GM12878 (cell line): ENCODE measurements around the gene YY1. TPM values are rescaled to one million over a fixed set of nuclear protein-coding genes. Genes with fewer than 3 reads are reported as not detected.

Experiments
- ATAC-seq: fragments of 200-7000 bp; cut with Tn5 transposase; 3 replicates; pipeline ENCODE4 v1.9.1; 2020; ENCODE audit warnings: mild to moderate bottlenecking, moderate library complexity
- BruUV-seq: library from RNA; stranded (reverse); fragments of 400-500 nt; replicated peaks from 2 replicates; lab custom pipeline; 2021; lab: Mats Ljungman, UMichigan
- CTCF ChIA-PET: fragments of 300-600 bp; sonication (Branson Sonifier 250); formaldehyde crosslinking; extraction: SDS; loops from one replicate; lab custom pipeline; 2021; ENCODE audit warnings: inconsistent platforms; lab: Yijun Ruan, JAX
- POLR2A ChIA-PET: fragments of 350-600 bp; formaldehyde crosslinking; extraction: SDS; loops from one replicate; lab custom pipeline; 2021; ENCODE audit warnings: inconsistent platforms; lab: Charles Lee
- RAD21 ChIA-PET: fragments of 300-600 bp; sonication (Branson Sonifier 250); formaldehyde crosslinking; loops from one replicate; lab custom pipeline; 2023; ENCODE audit warnings: antibody characterized with exemption; ENCODE audit not compliant: unreplicated experiment; lab: Charles Lee
- SMC1A ChIA-PET: fragments of 300-600 bp; sonication (Branson Sonifier 250); formaldehyde crosslinking; loops from one replicate; lab custom pipeline; 2023; ENCODE audit not compliant: unreplicated experiment, uncharacterized antibody; lab: Charles Lee
- DNase-seq: peaks from one replicate; pipeline ENCODE4 v3.0.0-alpha.2; 2011; ENCODE audit warnings: low read depth, low spot score
- FAIRE-seq: peaks from 3 replicates; lab custom pipeline; 2011; peaks lifted over from hg19 to GRCh38; lab: Jason Lieb, UNC
- H2AFZ ChIP-seq: 2 replicates; pipeline ENCODE4 v1.6.0; 2011; ENCODE audit warnings: low read depth, low read length, control low read depth; ENCODE audit not compliant: control insufficient read depth
- H3K27ac ChIP-seq: 2 replicates; pipeline ENCODE4 v1.5.1; 2011; ENCODE audit warnings: control low read depth; ENCODE audit not compliant: control insufficient read depth, insufficient read depth
- H3K27me3 ChIP-seq, 2 experiments: replicated peaks in 1 of 2; 2 replicates each; pipeline versions ENCODE4 v1.6.0 to v1.6.1; 2011; ENCODE audit warnings: low read length in 1 of 2; ENCODE audit not compliant: control insufficient read depth in 2 of 2, insufficient read depth in 2 of 2
- H3K36me3 ChIP-seq, 2 experiments: 2 replicates each; pipeline ENCODE4 v1.5.1; 2011; ENCODE audit warnings: low read length in 1 of 2; ENCODE audit not compliant: control insufficient read depth in 2 of 2, insufficient read depth in 2 of 2
- H3K4me1 ChIP-seq: 2 replicates; pipeline ENCODE4 v1.6.1; 2011; ENCODE audit warnings: mild to moderate bottlenecking, low read length, moderate library complexity, mixed read lengths; ENCODE audit not compliant: control insufficient read depth, insufficient read depth
- H3K4me2 ChIP-seq: 2 replicates; pipeline ENCODE4 v1.6.0; 2011; ENCODE audit warnings: control low read depth; ENCODE audit not compliant: control insufficient read depth, insufficient read depth
- H3K4me3 ChIP-seq: fragments of 200-600 bp; sonication (generic); 2 replicates; pipeline ENCODE4 v1.5.1; 2016
- H3K79me2 ChIP-seq: 2 replicates; pipeline ENCODE4 v1.6.0; 2011; ENCODE audit warnings: low read length; ENCODE audit not compliant: control insufficient read depth, insufficient read depth
- H3K9ac ChIP-seq: 2 replicates; pipeline ENCODE4 v1.8.0; 2011; ENCODE audit warnings: low read length, control low read depth, mixed read lengths; ENCODE audit not compliant: control insufficient read depth, insufficient read depth
- H3K9me3 ChIP-seq: replicated peaks from 3 replicates; pipeline ENCODE4 v1.5.1; 2011; ENCODE audit warnings: mild to moderate bottlenecking, low read length; ENCODE audit not compliant: control insufficient read depth, insufficient read depth
- H4K20me1 ChIP-seq: 2 replicates; pipeline ENCODE4 v1.6.0; 2011; ENCODE audit not compliant: control insufficient read depth, insufficient read depth
- CHD4 ChIP-seq: fragments of 200-600 bp; sonication (generic); IDR thresholded peaks from 2 replicates; pipeline ENCODE4 v1.6.1; 2016; ENCODE audit warnings: mild to moderate bottlenecking
- EZH2 ChIP-seq: IDR thresholded peaks from 2 replicates; pipeline ENCODE4 v1.6.1; 2012; ENCODE audit warnings: low read depth, mild to moderate bottlenecking, control low read depth, inconsistent platforms, low read length, borderline replicate concordance; ENCODE audit not compliant: control insufficient read depth
- MTA2 ChIP-seq: fragments of 450-650 bp; IDR thresholded peaks from 2 replicates; pipeline ENCODE4 v1.6.1; 2016; ENCODE audit warnings: low read depth, mild to moderate bottlenecking, moderate library complexity
- MYB ChIP-seq: fragments of 150-350 bp; IDR thresholded peaks from 2 replicates; pipeline ENCODE4 v1.6.1; 2014; ENCODE audit warnings: mild to moderate bottlenecking, low read depth, low read length, borderline replicate concordance
- POLR2AphosphoS2 ChIP-seq: IDR thresholded peaks from 2 replicates; pipeline ENCODE4 v1.6.1; 2011; ENCODE audit warnings: low read depth, mild to moderate bottlenecking, low read length, improper control_type of control experiment, moderate library complexity
- RAD51 ChIP-seq: fragments of 450-650 bp; IDR thresholded peaks from 2 replicates; pipeline ENCODE4 v1.6.1; 2016; ENCODE audit warnings: moderate library complexity, mild to moderate bottlenecking, inconsistent platforms
- SMC3 ChIP-seq: IDR thresholded peaks from 2 replicates; pipeline ENCODE4 v1.6.1; 2011; ENCODE audit warnings: low read length, improper control_type of control experiment, borderline replicate concordance
- ZNF207 ChIP-seq: fragments of 450-650 bp; IDR thresholded peaks from 2 replicates; pipeline ENCODE4 v1.6.1; 2014; ENCODE audit warnings: antibody characterized with exemption, mild to moderate bottlenecking, borderline replicate concordance
- WGBS: methylation state at CpG from one replicate; pipeline ENCODE4 v1.1.6; 2016; ENCODE audit warnings: low lambda C conversion rate; ENCODE audit not compliant: insufficient replicate concordance, insufficient coverage; ENCODE audit errors: missing lambda C conversion rate; 5-methylcytosine and 5-hydroxymethylcytosine counted together
- in situ Hi-C: fragments of 300-500 bp; cut with MboI; formaldehyde crosslinking; loops from 9 replicates; pipeline ENCODE4 v1.14.3; 2018; ENCODE audit warnings: mixed read lengths
- intact Hi-C: fragments of 100-400 bp; cut with micrococcal nuclease; formaldehyde crosslinking; loops from one replicate; pipeline ENCODE4 v1.14.2; 2022; ENCODE audit not compliant: unreplicated experiment
- polyA plus RNA-seq, 11 experiments: library from polyadenylated mRNA; depleted of rRNA in 4 of 11; unstranded in 6 of 11; stranded (reverse) in 5 of 11; fragments of >200 nt; fragmentation: Nextera tagmentation in 4 of 11; fragmentation: Illumina TruSeq in 1 of 11; extraction: Ambion mirVana in 4 of 11; extraction: Trizol in 1 of 11; gene quantifications; 1 replicate in 1 of 11; 2 replicates in 10 of 11; pipeline versions ENCODE4 v1.2.1 to v1.2.3, GENCODE V29; 2011 to 2016; ENCODE audit warnings: inconsistent platforms in 2 of 11, missing spikeins in 2 of 11, low read depth in 1 of 11
- total RNA-seq, 4 experiments: library from RNA; depleted of rRNA in 3 of 4; stranded (reverse); fragments of >200 nt in 3 of 4; fragmentation: Illumina TruSeq in 1 of 4; extraction: Trizol in 1 of 4; gene quantifications; 2 replicates each; pipeline versions ENCODE4 v1.2.1 to v1.2.3, GENCODE V29; 2013 to 2021
- TF ChIP-seq, protein P1 (sequence below): IDR thresholded peaks from 2 replicates; pipeline ENCODE4 v1.6.1; 2011; ENCODE audit warnings: borderline replicate concordance, low read depth, mild to moderate bottlenecking, moderate library complexity, low read length; ENCODE audit not compliant: insufficient read depth, poor library complexity, severe bottlenecking
- TF ChIP-seq, protein P2 (sequence below): fragments of 450-650 bp; IDR thresholded peaks from 2 replicates; pipeline ENCODE4 v1.6.1; 2016; ENCODE audit warnings: mild to moderate bottlenecking, moderate library complexity, borderline replicate concordance
- TF ChIP-seq, protein P3 (sequence below): fragments of 450-650 bp; IDR thresholded peaks from 2 replicates; pipeline ENCODE4 v1.6.1; 2017; ENCODE audit warnings: borderline replicate concordance
- TF ChIP-seq, protein P4 (sequence below): fragments of 450-650 bp; IDR thresholded peaks from 2 replicates; pipeline ENCODE4 v1.6.1; 2017; ENCODE audit warnings: mild to moderate bottlenecking, moderate library complexity

The YY1 gene
- total and polyA plus RNA-seq, 10 of the 15 experiments (the other 5 are each of a cell fraction or from before 2014, with no cell fraction given) = 23.7 to 74.0 (median 39.9) TPM

DNA sequence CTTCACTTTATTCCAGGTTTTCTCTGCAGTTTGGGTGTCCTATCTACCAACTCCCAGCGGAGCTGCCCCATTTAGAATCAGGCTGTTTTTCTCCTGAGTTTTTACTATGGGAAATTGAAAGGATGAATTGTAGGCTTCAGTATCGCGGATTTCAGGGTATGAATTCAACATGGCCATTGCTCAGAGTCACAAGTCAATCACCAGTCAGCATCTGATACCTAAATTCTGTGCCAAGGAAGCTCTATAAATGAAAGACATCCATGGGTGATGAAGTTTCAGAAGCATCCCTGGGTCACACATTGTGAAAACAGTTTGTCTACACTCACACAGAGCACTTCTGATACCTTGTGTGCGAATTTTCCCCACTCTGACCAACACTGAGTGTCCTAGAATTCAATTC, 35.8 kb upstream of the YY1 start:
- ChIA-PET CTCF (interaction anchor here (2.7 kb wide), 1 partner anchor 9 kb away, joined by 16 read pairs; no protein-coding TSS in a partner anchor), POLR2A (interaction anchor here (0.6 to 0.7 kb wide), 5 partner anchors 22 to 1557 kb away, joined by 3 to 7 read pairs (median 5); no protein-coding TSS in a partner anchor), RAD21 (no interaction called here), SMC1A (interaction anchor here (0.9 to 1.2 kb wide), 2 partner anchors 10 to 21 kb away, joined by 3 to 4 read pairs; no protein-coding TSS in a partner anchor)
- Histone ChIP-seq H2AFZ (no peak overlapping the region), H3K79me2 (no peaks in the 10 kb centered on the region), H3K36me3 (no peaks in the 10 kb centered on the region), H3K4me3 (no peak overlapping the region), H3K9ac (no peak overlapping the region), H4K20me1 (no peaks in the 10 kb centered on the region), H3K4me2 (no peak overlapping the region), H3K27ac (no peak overlapping the region), H3K4me1 (no peaks in the 10 kb centered on the region), H3K9me3 (no peaks in the 10 kb centered on the region; the same call in 2 of the 3 replicates), H3K27me3 (no peaks in the 10 kb centered on the region)
- FAIRE-seq = no peak
- in situ Hi-C loops = no loop called here
- DNase-seq = no peak
- intact Hi-C loops = no loop called here
- no peak for ATAC-seq
- WGBS = 86% methylated on average over 4 of the region's 4 CpGs
- TF ChIP-seq, protein P1, sequence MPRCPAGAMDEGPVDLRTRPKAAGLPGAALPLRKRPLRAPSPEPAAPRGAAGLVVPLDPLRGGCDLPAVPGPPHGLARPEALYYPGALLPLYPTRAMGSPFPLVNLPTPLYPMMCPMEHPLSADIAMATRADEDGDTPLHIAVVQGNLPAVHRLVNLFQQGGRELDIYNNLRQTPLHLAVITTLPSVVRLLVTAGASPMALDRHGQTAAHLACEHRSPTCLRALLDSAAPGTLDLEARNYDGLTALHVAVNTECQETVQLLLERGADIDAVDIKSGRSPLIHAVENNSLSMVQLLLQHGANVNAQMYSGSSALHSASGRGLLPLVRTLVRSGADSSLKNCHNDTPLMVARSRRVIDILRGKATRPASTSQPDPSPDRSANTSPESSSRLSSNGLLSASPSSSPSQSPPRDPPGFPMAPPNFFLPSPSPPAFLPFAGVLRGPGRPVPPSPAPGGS = no peak
- TF ChIP-seq, protein P2, sequence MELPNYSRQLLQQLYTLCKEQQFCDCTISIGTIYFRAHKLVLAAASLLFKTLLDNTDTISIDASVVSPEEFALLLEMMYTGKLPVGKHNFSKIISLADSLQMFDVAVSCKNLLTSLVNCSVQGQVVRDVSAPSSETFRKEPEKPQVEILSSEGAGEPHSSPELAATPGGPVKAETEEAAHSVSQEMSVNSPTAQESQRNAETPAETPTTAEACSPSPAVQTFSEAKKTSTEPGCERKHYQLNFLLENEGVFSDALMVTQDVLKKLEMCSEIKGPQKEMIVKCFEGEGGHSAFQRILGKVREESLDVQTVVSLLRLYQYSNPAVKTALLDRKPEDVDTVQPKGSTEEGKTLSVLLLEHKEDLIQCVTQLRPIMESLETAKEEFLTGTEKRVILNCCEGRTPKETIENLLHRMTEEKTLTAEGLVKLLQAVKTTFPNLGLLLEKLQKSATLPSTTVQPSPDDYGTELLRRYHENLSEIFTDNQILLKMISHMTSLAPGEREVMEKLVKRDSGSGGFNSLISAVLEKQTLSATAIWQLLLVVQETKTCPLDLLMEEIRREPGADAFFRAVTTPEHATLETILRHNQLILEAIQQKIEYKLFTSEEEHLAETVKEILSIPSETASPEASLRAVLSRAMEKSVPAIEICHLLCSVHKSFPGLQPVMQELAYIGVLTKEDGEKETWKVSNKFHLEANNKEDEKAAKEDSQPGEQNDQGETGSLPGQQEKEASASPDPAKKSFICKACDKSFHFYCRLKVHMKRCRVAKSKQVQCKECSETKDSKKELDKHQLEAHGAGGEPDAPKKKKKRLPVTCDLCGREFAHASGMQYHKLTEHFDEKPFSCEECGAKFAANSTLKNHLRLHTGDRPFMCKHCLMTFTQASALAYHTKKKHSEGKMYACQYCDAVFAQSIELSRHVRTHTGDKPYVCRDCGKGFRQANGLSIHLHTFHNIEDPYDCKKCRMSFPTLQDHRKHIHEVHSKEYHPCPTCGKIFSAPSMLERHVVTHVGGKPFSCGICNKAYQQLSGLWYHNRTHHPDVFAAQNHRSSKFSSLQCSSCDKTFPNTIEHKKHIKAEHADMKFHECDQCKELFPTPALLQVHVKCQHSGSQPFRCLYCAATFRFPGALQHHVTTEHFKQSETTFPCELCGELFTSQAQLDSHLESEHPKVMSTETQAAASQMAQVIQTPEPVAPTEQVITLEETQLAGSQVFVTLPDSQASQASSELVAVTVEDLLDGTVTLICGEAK = no peak
- TF ChIP-seq RAD51 = no peak
- TF ChIP-seq, protein P3, sequence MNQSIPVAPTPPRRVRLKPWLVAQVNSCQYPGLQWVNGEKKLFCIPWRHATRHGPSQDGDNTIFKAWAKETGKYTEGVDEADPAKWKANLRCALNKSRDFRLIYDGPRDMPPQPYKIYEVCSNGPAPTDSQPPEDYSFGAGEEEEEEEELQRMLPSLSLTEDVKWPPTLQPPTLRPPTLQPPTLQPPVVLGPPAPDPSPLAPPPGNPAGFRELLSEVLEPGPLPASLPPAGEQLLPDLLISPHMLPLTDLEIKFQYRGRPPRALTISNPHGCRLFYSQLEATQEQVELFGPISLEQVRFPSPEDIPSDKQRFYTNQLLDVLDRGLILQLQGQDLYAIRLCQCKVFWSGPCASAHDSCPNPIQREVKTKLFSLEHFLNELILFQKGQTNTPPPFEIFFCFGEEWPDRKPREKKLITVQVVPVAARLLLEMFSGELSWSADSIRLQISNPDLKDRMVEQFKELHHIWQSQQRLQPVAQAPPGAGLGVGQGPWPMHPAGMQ = no peak
- no peak for TF ChIP-seq MTA2
- no peak for TF ChIP-seq ZNF207
- TF ChIP-seq CHD4 = no peak
- TF ChIP-seq, protein P4, sequence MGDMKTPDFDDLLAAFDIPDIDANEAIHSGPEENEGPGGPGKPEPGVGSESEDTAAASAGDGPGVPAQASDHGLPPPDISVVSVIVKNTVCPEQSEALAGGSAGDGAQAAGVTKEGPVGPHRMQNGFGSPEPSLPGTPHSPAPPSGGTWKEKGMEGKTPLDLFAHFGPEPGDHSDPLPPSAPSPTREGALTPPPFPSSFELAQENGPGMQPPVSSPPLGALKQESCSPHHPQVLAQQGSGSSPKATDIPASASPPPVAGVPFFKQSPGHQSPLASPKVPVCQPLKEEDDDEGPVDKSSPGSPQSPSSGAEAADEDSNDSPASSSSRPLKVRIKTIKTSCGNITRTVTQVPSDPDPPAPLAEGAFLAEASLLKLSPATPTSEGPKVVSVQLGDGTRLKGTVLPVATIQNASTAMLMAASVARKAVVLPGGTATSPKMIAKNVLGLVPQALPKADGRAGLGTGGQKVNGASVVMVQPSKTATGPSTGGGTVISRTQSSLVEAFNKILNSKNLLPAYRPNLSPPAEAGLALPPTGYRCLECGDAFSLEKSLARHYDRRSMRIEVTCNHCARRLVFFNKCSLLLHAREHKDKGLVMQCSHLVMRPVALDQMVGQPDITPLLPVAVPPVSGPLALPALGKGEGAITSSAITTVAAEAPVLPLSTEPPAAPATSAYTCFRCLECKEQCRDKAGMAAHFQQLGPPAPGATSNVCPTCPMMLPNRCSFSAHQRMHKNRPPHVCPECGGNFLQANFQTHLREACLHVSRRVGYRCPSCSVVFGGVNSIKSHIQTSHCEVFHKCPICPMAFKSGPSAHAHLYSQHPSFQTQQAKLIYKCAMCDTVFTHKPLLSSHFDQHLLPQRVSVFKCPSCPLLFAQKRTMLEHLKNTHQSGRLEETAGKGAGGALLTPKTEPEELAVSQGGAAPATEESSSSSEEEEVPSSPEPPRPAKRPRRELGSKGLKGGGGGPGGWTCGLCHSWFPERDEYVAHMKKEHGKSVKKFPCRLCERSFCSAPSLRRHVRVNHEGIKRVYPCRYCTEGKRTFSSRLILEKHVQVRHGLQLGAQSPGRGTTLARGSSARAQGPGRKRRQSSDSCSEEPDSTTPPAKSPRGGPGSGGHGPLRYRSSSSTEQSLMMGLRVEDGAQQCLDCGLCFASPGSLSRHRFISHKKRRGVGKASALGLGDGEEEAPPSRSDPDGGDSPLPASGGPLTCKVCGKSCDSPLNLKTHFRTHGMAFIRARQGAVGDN = no peak
- TF ChIP-seq POLR2AphosphoS2 = no peak
- no peak for TF ChIP-seq EZH2
- no peak for TF ChIP-seq MYB
- no peak for TF ChIP-seq SMC3
- BruUV-seq = no TSS peak
